ENCODE measurements around the gene UBE2J1. TPM values are rescaled to one million over a fixed set of nuclear protein-coding genes. Genes with fewer than 3 reads are reported as not detected.

UBE2J1 gene
- total and polyA plus RNA-seq, 9 of the 15 experiments (the other 6 are each of a cell fraction or from before 2014, with no cell fraction given): 11.6 to 32.6 (median 22.0) TPM

- no peak for TF ChIP-seq ZBTB40 (IDR thresholded peaks at IDR 0.05)
- peak; percentile 18; the same call in 1 of the 2 replicates for TF ChIP-seq ZBTB40 (CRISPR knock-in tag; IDR thresholded peaks at IDR 0.05)
- no peak for TF ChIP-seq ZNF23 (CRISPR knock-in tag; IDR thresholded peaks at IDR 0.05)
- peak; percentile 37; the same call in 1 of the 2 replicates for TF ChIP-seq ZKSCAN1 (IDR thresholded peaks at IDR 0.05; ENCODE audit: low read depth, low read length)
- TF ChIP-seq PKNOX1 (IDR thresholded peaks at IDR 0.05): no peak
- TF ChIP-seq COPS2 (conservative IDR thresholded peaks at IDR 0.05): no peak
- TF ChIP-seq POLR3G (IDR thresholded peaks at IDR 0.05; ENCODE audit: extremely low read depth, insufficient read length, insufficient replicate concordance): no peak
- peak; percentile 87 for TF ChIP-seq ATF7 (IDR thresholded peaks at IDR 0.05)
- no peak for TF ChIP-seq SNIP1 (IDR thresholded peaks at IDR 0.05; ENCODE audit: low read depth)
- no peak for TF ChIP-seq SNRNP70 (optimal IDR thresholded peaks at IDR 0.05; ENCODE audit: low read depth, low read length)
- no peak for TF ChIP-seq THRB (CRISPR knock-in tag; conservative IDR thresholded peaks at IDR 0.05)
- no peak for TF ChIP-seq PHTF2 (CRISPR knock-in tag; IDR thresholded peaks at IDR 0.05)
- TF ChIP-seq ZBTB33 (CRISPR knock-in tag; IDR thresholded peaks at IDR 0.05): no peak
Observed at GRCh38 chr6:89352278-89353117, at the start of gene UBE2J1 (continued).
